IMR-90 (cell line): ENCODE data around the gene ESRRB. TPM values are rescaled to one million over a fixed set of nuclear protein-coding genes. Genes with fewer than 3 reads are reported as not detected.

Experiments used
- ATAC-seq: fragments of 200-7000 bp; cut with Tn5 transposase; 2 replicates; pipeline ENCODE4 v1.9.1; 2020; ENCODE audit warnings: low read depth, mild to moderate bottlenecking, moderate library complexity
- BruUV-seq: library from RNA; stranded (reverse); fragments of 400-500 nt; replicated peaks from 2 replicates; lab custom pipeline; 2021; lab: Mats Ljungman, UMichigan
- CTCF ChIA-PET: fragments of 300-600 bp; formaldehyde crosslinking; extraction: SDS; loops from one replicate; lab custom pipeline; 2021; ENCODE audit warnings: antibody characterized with exemption; lab: Yijun Ruan, JAX
- POLR2A ChIA-PET: fragments of 300-600 bp; sonication (Branson Sonifier 250); formaldehyde crosslinking; loops from one replicate; lab custom pipeline; 2022; ENCODE audit warnings: antibody characterized with exemption; ENCODE audit not compliant: unreplicated experiment; lab: Charles Lee
- DNase-seq: peaks from one replicate; pipeline ENCODE4 v3.0.0; 2013
- H2AFZ ChIP-seq: replicated peaks from 2 replicates; pipeline ENCODE3; 2013; ENCODE audit warnings: low read length, mild to moderate bottlenecking; ENCODE audit not compliant: poor library complexity
- H2AK5ac ChIP-seq: 2 replicates; pipeline ENCODE4 v1.6.1; 2013; ENCODE audit warnings: low read depth, low read length, inconsistent platforms
- H2AK9ac ChIP-seq: replicated peaks from 2 replicates; pipeline ENCODE3; 2013; ENCODE audit warnings: mild to moderate bottlenecking, low read depth, low read length, moderate library complexity; ENCODE audit not compliant: poor library complexity
- H2BK120ac ChIP-seq: 2 replicates; pipeline ENCODE4 v1.6.1; 2013; ENCODE audit warnings: low read depth, low read length, inconsistent platforms
- H2BK15ac ChIP-seq: 3 replicates; pipeline ENCODE4 v1.6.1; 2013; ENCODE audit warnings: low read depth, low read length, inconsistent platforms
- H2BK20ac ChIP-seq: 2 replicates; pipeline ENCODE4 v1.6.1; 2013; ENCODE audit warnings: low read depth, mild to moderate bottlenecking, inconsistent platforms, low read length, moderate library complexity
- H2BK5ac ChIP-seq: 2 replicates; pipeline ENCODE4 v1.6.1; 2013; ENCODE audit warnings: mild to moderate bottlenecking, low read depth, low read length, inconsistent platforms; ENCODE audit not compliant: poor library complexity, severe bottlenecking
- H3K14ac ChIP-seq: replicated peaks from 2 replicates; pipeline ENCODE4 v1.6.1; 2013; ENCODE audit warnings: low read depth, low read length, inconsistent platforms
- H3K18ac ChIP-seq: 2 replicates; pipeline ENCODE4 v1.6.1; 2013; ENCODE audit warnings: low read depth, low read length, control low read depth
- H3K23ac ChIP-seq: 2 replicates; pipeline ENCODE4 v1.6.1; 2013; ENCODE audit warnings: low read depth, low read length, inconsistent platforms
- H3K27ac ChIP-seq: 2 replicates; pipeline ENCODE4 v1.5.1; 2013; ENCODE audit warnings: mild to moderate bottlenecking, control low read depth, low read length; ENCODE audit not compliant: insufficient read depth
- H3K27me3 ChIP-seq: 2 replicates; pipeline ENCODE4 v1.6.1; 2013; ENCODE audit warnings: low read length; ENCODE audit not compliant: control insufficient read depth, insufficient read depth
- H3K36me3 ChIP-seq: 2 replicates; pipeline ENCODE4 v1.6.1; 2013; ENCODE audit warnings: low read length, mixed read lengths; ENCODE audit not compliant: control insufficient read depth, insufficient read depth
- H3K4ac ChIP-seq: 2 replicates; pipeline ENCODE4 v1.6.1; 2013; ENCODE audit warnings: low read depth, low read length, inconsistent platforms
- H3K4me1 ChIP-seq: 2 replicates; pipeline ENCODE4 v1.6.1; 2013; ENCODE audit warnings: low read length, mixed read lengths; ENCODE audit not compliant: control insufficient read depth, insufficient read depth
- H3K4me2 ChIP-seq: 2 replicates; pipeline ENCODE4 v1.6.1; 2013; ENCODE audit warnings: low read depth, mild to moderate bottlenecking, control low read depth, low read length, moderate library complexity
- H3K4me3 ChIP-seq: 2 replicates; pipeline ENCODE4 v1.5.1; 2013; ENCODE audit warnings: low read depth, mild to moderate bottlenecking, control low read depth, low read length, moderate library complexity; ENCODE audit not compliant: insufficient read depth
- H3K56ac ChIP-seq: 2 replicates; pipeline ENCODE4 v1.6.1; 2013; ENCODE audit warnings: low read length, inconsistent platforms; ENCODE audit not compliant: insufficient read depth; ENCODE audit errors: extremely low read depth
- H3K79me1 ChIP-seq, 2 experiments: 2 replicates each; pipeline ENCODE4 v1.6.1; 2013; ENCODE audit warnings: low read length in 2 of 2, inconsistent platforms in 1 of 2, low read depth in 1 of 2
- H3K9ac ChIP-seq: 2 replicates; pipeline ENCODE4 v1.6.1; 2013; ENCODE audit warnings: low read depth, low read length, control low read depth
- H3K9me1 ChIP-seq: 2 replicates; pipeline ENCODE4 v1.6.1; 2013; ENCODE audit warnings: low read length, inconsistent platforms; ENCODE audit not compliant: insufficient read depth
- H3K9me3 ChIP-seq: 2 replicates; pipeline ENCODE4 v1.6.1; 2013; ENCODE audit warnings: low read length; ENCODE audit not compliant: control insufficient read depth, insufficient read depth
- H4K20me1 ChIP-seq: 2 replicates; pipeline ENCODE4 v1.6.1; 2013; ENCODE audit warnings: low read length, inconsistent platforms; ENCODE audit not compliant: insufficient read depth
- H4K5ac ChIP-seq: 2 replicates; pipeline ENCODE4 v1.6.1; 2013; ENCODE audit warnings: mild to moderate bottlenecking, low read depth, low read length, control low read depth
- H4K8ac ChIP-seq, 2 experiments: 2 replicates each; pipeline ENCODE4 v1.6.1; 2013; ENCODE audit warnings: low read depth in 2 of 2, low read length in 2 of 2, control low read depth in 1 of 2, inconsistent platforms in 1 of 2
- H4K91ac ChIP-seq: 2 replicates; pipeline ENCODE4 v1.6.1; 2013; ENCODE audit warnings: low read depth, low read length, inconsistent platforms; ENCODE audit not compliant: insufficient read depth
- CEBPB ChIP-seq: IDR thresholded peaks from 2 replicates; pipeline ENCODE4 v1.6.1; 2012; ENCODE audit warnings: low read depth, low read length, improper control_type of control experiment
- WGBS, 2 experiments: methylation state at CpG; one replicate each; pipeline versions ENCODE4 v1.1.5 to v1.1.7; 2013; ENCODE audit warnings: missing lambda C conversion rate in 2 of 2; ENCODE audit not compliant: insufficient read length in 1 of 2; ENCODE audit errors: extremely low coverage in 2 of 2; 5-methylcytosine and 5-hydroxymethylcytosine counted together
- dilution Hi-C: fragments of 300-500 bp; cut with HindIII; formaldehyde crosslinking; loops from one replicate; pipeline ENCODE4 v1.14.3; 2018; ENCODE audit warnings: low sequenced_read_pairs; ENCODE audit not compliant: unreplicated experiment
- in situ Hi-C: fragments of 300-500 bp; cut with MboI; formaldehyde crosslinking; loops from 3 replicates; pipeline ENCODE4 v1.14.3; 2019; ENCODE audit warnings: low sequenced_read_pairs, inconsistent platforms, mixed read lengths
- intact Hi-C: fragments of 100-400 bp; cut with micrococcal nuclease; formaldehyde crosslinking; loops from 2 replicates; pipeline ENCODE4 v1.10.0; 2022
- polyA plus RNA-seq, 3 experiments: library from polyadenylated mRNA; depleted of rRNA; stranded (reverse); fragments of >200 nt; gene quantifications; 2 replicates each; pipeline ENCODE4 v1.2.3, GENCODE V29; 2012; ENCODE audit warnings: low replicate concordance in 1 of 3
- total RNA-seq: library from RNA; depleted of rRNA; stranded (reverse); fragments of >200 nt; gene quantifications from 2 replicates; pipeline ENCODE4 v1.2.3, GENCODE V29; 2012

The ESRRB gene
- total and polyA plus RNA-seq, 2 of the 4 experiments (the other 2 are of a cell fraction): not detected

GRCh38 chr14:76430017-76430416, 54.1 kb downstream of the ESRRB start:
- H3K9me3 ChIP-seq: no peaks in the 10 kb centered on the region
- no peaks in the 10 kb centered on the region for H3K36me3 ChIP-seq
- ChIA-PET CTCF (no interaction called here), POLR2A (no interaction called here)
- H3K4me2 ChIP-seq: no peak overlapping the region
- no peak overlapping the region for H2BK20ac ChIP-seq
- no peaks in the 10 kb centered on the region for H3K9me1 ChIP-seq
- no peaks in the 10 kb centered on the region for H3K27me3 ChIP-seq
- WGBS, 2 experiments: no CpG with 5 or more reads among the region's 1 CpG
- H3K4me1 ChIP-seq: no peaks in the 10 kb centered on the region
- no peak overlapping the region for H3K56ac ChIP-seq
- no peak overlapping the region for H2BK15ac ChIP-seq
- TF ChIP-seq CEBPB: no peak
- no peak overlapping the region for H3K4ac ChIP-seq
- intact Hi-C loops: no loop called here
- BruUV-seq: no TSS peak
- no peak overlapping the region for H3K14ac ChIP-seq
- no peak overlapping the region for H3K9ac ChIP-seq
- in situ Hi-C loops: no loop called here
- no peak overlapping the region for H2AFZ ChIP-seq
- no peak overlapping the region for H2BK120ac ChIP-seq
- no peaks in the 10 kb centered on the region for H4K20me1 ChIP-seq
- H4K8ac ChIP-seq: no peak overlapping the region
- no peak overlapping the region for H4K91ac ChIP-seq
- no peak overlapping the region for H3K27ac ChIP-seq
- H2AK5ac ChIP-seq: no peak overlapping the region
- no peak overlapping the region for H4K5ac ChIP-seq
- no peak overlapping the region for H2BK5ac ChIP-seq
- no peak overlapping the region for H2AK9ac ChIP-seq
- no peak for ATAC-seq
- H3K79me1 ChIP-seq: no peaks in the 10 kb centered on the region
- H3K18ac ChIP-seq: no peak overlapping the region
- dilution Hi-C loops: no loop called here
- no peak overlapping the region for H3K4me3 ChIP-seq
- no peak overlapping the region for H3K23ac ChIP-seq
- DNase-seq: no peak
